HG02885 (cell line): ENCODE measurements around the gene XYLB.
"Not testable (repeated sequence)": the region's sequence is repeated elsewhere in the genome, so short reads cannot be mapped to it uniquely, and the experiment has no call there.

ENCODE experiments used
- ATAC-seq: cut with Tn5 transposase; IDR thresholded peaks from one replicate; pipeline ENCODE4 v1.9.1; 2021; ENCODE audit warnings: mild to moderate bottlenecking; ENCODE audit not compliant: unreplicated experiment, poor library complexity

Gene XYLB

GRCh38 chr3:38386992-38387750 lies 40.6 kb downstream of the XYLB start:
- no peak for ATAC-seq

- ATAC-seq, result no peak
Observed at GRCh38 chr3:38387862-38388261, 41.3 kb downstream of the XYLB start.

DNA sequence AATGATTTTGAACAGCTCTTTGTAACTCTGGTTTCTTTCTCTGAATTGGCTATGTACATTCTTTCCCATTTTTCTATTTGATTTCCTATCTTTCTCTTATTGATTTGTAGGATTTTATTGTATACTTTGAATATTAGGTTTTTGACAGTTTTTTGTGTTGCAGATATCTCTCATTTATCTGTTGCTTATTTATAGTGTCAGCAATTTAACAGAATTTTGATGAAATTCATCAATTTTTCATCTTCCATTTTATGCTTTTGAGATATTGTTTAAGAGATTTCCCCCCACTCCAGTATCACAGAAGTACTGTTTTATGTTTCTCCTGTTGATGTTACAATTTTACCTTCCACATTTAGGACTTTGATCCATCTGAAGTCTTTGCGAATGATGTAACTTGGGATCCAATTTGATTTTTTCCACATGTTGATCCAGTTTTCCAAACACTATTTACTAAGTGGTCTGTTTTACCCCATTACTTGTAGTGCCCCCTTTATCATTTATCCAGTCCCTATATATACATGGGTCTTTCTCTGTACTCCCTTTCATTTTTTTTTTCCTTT lies 46.1 kb downstream of the XYLB start:
- ATAC-seq, result no peak

GRCh38 chr3:38396239-38396638 lies 49.7 kb downstream of the XYLB start:
- ATAC-seq, result no peak

DNA sequence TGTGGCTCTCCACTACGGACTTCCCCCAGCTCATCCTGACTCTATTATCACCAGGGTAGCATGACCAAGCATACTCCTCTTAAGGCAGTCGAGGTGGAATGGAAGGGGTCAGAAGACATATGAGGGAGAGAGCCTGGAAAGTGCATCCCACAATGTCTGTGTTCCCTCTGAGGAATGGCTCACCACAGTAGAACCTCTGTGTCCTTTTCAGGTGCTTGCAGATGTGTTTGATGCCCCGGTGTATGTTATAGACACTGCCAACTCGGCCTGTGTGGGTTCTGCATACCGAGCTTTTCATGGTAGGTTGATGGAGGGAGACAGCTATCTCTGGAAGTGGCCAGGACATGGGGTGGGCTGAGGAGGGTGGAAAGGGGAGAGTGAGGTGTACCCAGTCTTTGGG lies 50.3 kb downstream of the XYLB start:
- no peak for ATAC-seq

GRCh38 chr3:38397320-38397719 lies 50.7 kb downstream of the XYLB start:
- ATAC-seq, result no peak

GRCh38 chr3:38401246-38401962 lies 54.8 kb downstream of the XYLB start:
- ATAC-seq, result no peak

DNA sequence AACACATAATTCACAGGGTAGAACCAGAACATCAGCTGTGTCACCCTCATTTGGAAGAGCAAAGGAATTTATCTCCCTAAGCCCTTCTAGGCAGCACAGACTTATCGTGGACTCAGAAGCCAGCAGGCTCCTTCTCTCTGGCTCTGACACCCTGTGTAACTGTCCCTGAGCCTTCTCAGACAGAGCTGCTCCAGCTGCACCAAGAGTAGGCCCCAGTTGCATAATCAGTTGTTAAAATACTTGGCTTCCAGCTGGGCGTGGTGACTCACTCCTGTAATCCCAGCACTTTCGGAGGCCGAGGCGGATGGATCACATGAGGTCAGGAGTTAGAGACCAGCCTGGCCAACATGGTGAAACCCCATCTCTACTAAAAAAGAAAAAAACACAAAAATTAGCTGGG lies 57.7 kb downstream of the XYLB start:
- no peak for ATAC-seq

DNA sequence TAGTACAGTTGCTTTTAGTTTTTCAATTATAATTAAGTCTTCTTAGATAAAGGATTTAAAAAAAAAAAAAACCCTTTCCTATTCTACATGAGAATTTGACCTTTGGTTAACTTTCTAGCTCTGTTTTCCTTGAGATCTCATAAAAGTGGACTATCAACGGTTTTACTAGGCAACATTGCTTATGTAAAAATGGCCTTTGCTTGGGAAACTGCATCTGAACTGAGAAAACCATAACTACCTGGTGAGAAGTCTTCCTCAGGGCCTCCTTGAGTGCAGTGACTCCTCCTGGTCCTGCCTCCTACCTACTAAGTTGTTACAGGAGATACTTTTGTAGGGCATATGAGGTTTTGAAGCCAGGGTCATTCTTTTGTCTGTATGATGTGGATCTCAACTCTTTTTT lies 65.0 kb downstream of the XYLB start:
- ATAC-seq, result no peak

GRCh38 chr3:38420758-38421157 lies 74.2 kb downstream of the XYLB start:
- not testable (repeated sequence) for ATAC-seq

- no peak for ATAC-seq
Observed at GRCh38 chr3:38421679-38422336, 75.2 kb downstream of the XYLB start.

DNA sequence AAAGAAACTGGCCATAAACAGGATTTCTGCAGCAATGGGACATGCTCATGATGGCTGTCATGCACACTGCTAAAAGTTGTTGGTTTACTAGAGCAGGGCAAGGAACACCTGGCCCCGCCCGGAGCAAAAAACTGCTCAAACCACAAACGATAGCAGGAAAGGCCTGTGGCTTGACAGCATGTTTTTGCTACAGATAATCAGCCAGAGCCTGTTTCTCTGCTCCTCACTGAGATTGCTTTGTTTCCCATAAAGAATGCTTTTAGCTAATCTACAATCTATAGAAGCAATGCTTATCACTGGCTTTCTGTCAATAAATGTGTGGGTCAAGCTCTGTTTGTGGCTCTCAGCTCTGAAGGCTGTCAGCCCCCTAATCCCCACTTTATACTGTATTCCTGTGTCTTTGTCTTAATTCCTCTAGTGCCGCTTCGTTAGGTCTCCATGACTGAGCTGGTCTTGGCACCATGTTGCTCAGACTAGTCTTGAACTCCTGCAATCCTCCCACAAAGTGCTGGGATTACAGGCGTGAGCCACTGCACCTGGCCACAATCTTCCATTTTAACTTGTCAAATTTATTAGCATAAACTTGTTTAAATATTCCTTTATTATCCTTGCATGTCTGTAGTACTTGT lies 80.3 kb downstream of the XYLB start:
- ATAC-seq, result not testable (repeated sequence)

- not testable (repeated sequence) for ATAC-seq
Observed at GRCh38 chr3:38432871-38433658, 86.5 kb downstream of the XYLB start.

DNA sequence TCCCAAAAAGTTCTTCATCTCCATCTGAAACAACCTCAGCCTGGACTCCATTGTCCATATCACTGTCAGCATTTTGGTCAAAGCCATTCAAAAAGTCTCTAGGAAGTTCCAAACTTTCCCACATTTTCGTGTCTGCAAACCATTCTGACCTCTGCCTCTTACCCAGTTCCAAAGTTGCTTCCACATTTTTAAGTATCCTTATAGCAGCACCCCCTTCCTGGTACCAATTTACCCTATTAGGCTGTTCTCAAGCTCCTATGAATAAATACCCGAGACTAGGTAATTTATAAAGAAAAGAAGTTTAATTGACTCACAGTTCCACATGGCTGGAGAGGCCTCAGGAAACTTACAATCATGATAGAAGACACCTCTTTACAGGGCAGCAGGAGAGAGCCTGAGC lies 87.1 kb downstream of the XYLB start:
- ATAC-seq, result not testable (repeated sequence)

GRCh38 chr3:38438436-38439069 lies 92.0 kb downstream of the XYLB start:
- ATAC-seq, result not testable (repeated sequence)

DNA sequence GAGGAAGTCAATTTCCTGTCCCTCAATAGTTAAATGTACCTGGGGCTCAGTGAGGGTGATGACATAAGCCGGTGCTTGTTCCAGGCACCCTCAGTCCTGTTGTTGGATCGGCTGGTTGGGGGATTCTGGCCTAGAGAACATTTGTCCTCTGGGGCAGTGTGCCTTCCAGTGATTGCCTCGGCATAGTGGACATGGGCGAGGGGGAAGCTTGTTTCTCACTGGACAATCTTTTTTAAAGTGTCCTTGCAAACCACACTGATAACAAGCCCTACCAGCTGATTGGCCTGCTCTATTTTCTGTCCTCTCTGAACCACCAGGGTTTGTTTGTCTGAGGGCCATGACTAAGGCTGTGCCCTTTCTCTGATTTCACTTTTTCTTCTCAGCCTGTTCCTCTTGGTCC lies 96.6 kb downstream of the XYLB start:
- not testable (repeated sequence) for ATAC-seq

GRCh38 chr3:38446085-38446686 lies 99.6 kb downstream of the XYLB start:
- ATAC-seq, result no peak

DNA sequence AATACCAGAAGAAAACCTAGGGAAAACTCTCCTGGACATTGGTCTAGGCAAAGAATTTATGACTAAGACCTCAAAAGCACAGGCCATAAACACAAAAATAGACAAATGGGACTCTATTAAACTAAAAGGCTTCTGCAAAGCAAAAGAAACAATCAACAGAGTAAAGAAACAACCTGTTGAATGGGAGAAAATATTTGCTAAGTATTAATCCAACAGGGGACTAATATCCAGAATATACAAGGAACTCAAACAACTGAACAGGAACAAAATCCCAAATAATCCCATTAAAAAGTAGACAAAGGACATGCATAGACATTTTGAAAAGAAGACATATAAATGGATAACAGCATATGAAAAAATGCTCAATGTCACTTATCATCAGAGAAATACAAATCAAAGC lies 100.2 kb downstream of the XYLB start:
- no peak for ATAC-seq

DNA sequence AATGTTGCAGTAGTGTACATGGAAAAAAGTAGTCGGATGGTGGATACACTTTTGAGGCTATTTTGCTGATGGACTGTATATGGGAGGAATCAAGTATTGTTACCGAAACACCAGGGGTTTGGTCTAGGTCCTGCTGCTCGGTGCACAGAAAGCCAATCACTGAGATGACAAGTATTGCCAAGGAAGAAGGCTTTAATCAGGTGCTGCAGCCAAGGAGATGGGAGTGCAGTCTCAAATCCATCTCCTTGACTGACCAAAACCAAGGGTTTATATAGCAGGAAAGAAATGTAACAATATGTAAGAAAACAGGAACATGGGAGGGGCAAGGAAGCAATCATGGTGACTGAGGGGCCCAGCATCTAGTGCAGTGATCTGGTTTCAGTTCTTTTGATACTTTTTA lies 104.3 kb downstream of the XYLB start:
- no peak for ATAC-seq
